ENCODE results near the gene PLXDC2. TPM values are rescaled to one million over a fixed set of nuclear protein-coding genes. Genes with fewer than 3 reads are reported as not detected.

Gene PLXDC2
- total RNA-seq, 1 donor, result 46.2 TPM

DNA sequence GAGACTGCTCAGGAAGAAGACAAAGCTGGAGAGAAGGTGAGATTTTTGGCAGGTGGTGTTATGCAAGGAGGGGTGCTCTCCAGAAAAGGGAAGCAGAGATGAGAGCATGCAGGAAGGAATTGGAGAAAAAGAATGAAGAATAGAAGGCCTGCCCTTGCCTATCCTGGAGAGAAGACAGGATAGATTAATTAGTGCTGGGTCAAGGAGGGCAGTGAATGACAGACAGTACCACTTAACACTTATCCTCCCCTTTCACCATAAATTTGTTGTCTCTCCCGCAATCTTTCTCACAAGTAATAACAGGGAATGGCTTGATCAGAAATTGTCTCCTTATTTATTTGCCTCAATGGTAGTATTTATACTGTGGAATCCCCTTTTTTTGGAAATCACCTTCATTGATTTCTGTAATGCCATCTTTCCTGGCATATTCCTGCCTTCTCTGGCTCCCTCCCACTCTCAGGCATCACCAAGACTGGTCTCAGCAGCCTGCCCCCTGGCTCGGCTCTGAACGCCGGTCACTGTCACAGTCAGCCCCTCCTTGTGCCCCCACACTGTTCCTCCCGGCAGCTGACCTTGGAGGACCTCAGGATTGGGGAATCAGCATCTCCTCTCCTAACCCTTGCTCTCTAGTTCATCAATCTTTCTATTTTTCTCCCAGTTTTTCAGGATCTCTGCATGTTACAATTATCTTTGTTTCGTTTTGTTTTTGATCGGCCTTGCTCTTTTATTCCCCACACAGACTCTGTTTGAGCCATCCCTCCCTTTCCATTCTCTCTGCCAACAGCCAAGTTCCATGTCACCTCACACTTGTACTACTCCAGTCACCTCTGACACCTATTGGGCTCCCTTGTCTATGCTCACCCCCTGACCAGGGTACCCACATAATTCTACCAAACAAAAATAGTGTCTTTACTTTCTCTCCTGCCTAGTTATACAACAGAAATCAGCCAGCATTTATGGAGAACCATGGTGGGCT lies 294.2 kb downstream of the PLXDC2 start:
- Histone ChIP-seq H3K4me1 (ENCODE audit: insufficient read depth, low read length) (no peaks in the 10 kb centered on the region), H3K4me3 (ENCODE audit: low read length) (no peak overlapping the region), H3K9me3 (ENCODE audit: low read depth, low read length) (no peaks in the 10 kb centered on the region), H3K27me3 (ENCODE audit: insufficient read depth, low read length) (no peaks in the 10 kb centered on the region)

DNA sequence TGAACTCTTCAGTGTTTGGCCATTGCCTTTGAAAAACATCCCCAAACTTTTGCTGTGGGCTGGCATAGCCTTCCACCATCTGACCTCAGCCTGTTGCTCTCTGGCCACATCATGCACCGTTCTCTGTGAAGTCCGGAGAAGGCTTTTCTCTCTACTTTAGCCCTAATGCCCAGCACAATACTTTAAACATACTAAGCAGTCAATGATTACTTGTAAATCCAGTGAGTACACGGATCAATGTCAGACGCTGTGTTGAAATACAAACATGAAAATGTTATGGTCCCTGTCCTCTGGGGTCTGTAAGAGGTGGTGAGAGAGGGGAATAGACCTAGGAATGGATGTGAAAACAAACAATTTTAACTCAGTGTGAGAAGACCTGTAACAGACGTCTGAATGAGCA lies 297.9 kb downstream of the PLXDC2 start:
- Histone ChIP-seq H3K9me3 (ENCODE audit: low read depth, low read length) (no peaks in the 10 kb centered on the region), H3K4me1 (ENCODE audit: insufficient read depth, low read length) (no peaks in the 10 kb centered on the region), H3K27me3 (ENCODE audit: insufficient read depth, low read length) (no peaks in the 10 kb centered on the region), H3K4me3 (ENCODE audit: low read length) (no peak overlapping the region)

GRCh38 chr10:20115894-20116293 lies 299.7 kb downstream of the PLXDC2 start:
- Histone ChIP-seq H3K4me3 (ENCODE audit: low read length) (no peak overlapping the region), H3K9me3 (ENCODE audit: low read depth, low read length) (no peaks in the 10 kb centered on the region), H3K4me1 (ENCODE audit: insufficient read depth, low read length) (no peaks in the 10 kb centered on the region), H3K27me3 (ENCODE audit: insufficient read depth, low read length) (no peaks in the 10 kb centered on the region)

- no peak overlapping the region for H3K4me3 ChIP-seq (ENCODE audit: low read length)
- H3K27me3 ChIP-seq (ENCODE audit: insufficient read depth, low read length), result no peaks in the 10 kb centered on the region
- H3K4me1 ChIP-seq (ENCODE audit: insufficient read depth, low read length), result no peaks in the 10 kb centered on the region
- no peaks in the 10 kb centered on the region for H3K9me3 ChIP-seq (ENCODE audit: low read depth, low read length)
These were observed 301.2 kb downstream of the PLXDC2 start for GRCh38 chr10:20117471-20117870.

GRCh38 chr10:20118119-20118518 lies 301.9 kb downstream of the PLXDC2 start:
- no peaks in the 10 kb centered on the region for H3K4me1 ChIP-seq (ENCODE audit: insufficient read depth, low read length)
- no peaks in the 10 kb centered on the region for H3K27me3 ChIP-seq (ENCODE audit: insufficient read depth, low read length)
- H3K9me3 ChIP-seq (ENCODE audit: low read depth, low read length), result no peaks in the 10 kb centered on the region
- H3K4me3 ChIP-seq (ENCODE audit: low read length), result no peak overlapping the region

DNA sequence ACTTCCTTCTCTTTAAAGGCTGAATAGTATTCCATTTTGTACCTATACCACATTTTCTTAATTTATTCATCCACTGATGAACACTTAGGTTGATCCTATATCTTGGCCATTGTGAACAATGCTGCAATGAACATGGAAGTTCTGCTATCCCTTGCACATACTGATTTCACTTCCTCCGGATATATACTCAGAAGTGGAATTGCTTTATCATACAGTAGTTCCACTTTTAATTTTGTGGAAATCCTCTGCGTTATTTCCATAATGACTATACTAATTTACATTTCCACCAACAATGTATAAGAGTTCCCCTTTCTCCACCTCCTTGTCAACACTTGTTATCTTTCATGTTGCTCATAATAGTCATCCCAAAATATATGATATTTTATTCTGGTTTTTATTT lies 312.6 kb downstream of the PLXDC2 start:
- Histone ChIP-seq H3K9me3 (ENCODE audit: low read depth, low read length) (peaks cover 8% of the 10 kb centered on the region), H3K4me1 (ENCODE audit: insufficient read depth, low read length) (peaks cover 6% of the 10 kb centered on the region), H3K27me3 (ENCODE audit: insufficient read depth, low read length) (no peaks in the 10 kb centered on the region), H3K4me3 (ENCODE audit: low read length) (no peak overlapping the region)

DNA sequence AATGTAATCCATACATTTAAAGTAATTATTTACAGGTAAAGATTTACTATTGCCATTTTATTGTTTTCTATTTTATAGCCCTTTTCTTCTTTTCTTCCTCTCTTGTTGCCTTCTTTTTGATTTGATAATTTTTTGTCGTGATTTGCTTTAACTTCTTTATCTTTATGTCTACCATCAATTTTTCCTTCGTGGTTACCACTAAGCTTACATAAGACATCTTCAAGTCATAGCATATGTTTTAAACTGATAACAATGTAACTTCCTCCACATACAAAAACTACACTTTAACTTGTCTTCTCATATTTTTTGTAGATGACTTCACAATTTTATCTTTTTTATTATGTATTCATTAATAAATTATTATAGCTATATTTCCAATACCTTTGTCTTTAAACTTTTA lies 316.6 kb downstream of the PLXDC2 start:
- peaks cover 14% of the 10 kb centered on the region for H3K9me3 ChIP-seq (ENCODE audit: low read depth, low read length)
- H3K4me1 ChIP-seq (ENCODE audit: insufficient read depth, low read length), result peaks cover 9% of the 10 kb centered on the region
- no peak overlapping the region for H3K4me3 ChIP-seq (ENCODE audit: low read length)
- H3K27me3 ChIP-seq (ENCODE audit: insufficient read depth, low read length), result no peaks in the 10 kb centered on the region

DNA sequence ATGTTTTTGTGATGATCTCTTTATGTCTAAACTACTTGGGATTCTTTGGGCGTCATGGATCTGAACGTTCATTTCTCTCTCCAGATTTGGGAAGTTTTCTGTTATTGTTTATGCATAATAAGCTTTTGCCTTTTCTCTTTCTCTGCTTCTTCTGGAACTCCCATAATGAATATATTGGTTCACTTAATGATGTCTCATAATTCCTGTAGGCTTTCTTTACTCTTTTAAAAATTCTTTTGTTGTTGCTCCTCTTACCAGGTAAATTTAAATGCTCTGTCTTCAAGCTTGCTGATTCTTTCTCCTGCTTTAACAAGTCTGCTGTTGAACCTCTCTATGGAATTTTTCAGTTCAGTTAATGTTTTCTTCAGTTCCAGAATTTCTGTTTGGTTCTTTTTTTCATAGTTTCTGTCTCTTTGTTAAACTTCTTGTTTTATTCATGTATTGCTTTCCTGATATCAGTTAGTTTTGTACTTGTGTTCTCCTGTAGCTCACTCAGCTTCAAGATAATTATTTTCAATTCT lies 317.5 kb downstream of the PLXDC2 start:
- peaks cover 5% of the 10 kb centered on the region for H3K4me1 ChIP-seq (ENCODE audit: insufficient read depth, low read length)
- no peak overlapping the region for H3K4me3 ChIP-seq (ENCODE audit: low read length)
- H3K27me3 ChIP-seq (ENCODE audit: insufficient read depth, low read length), result no peaks in the 10 kb centered on the region
- peaks cover 14% of the 10 kb centered on the region for H3K9me3 ChIP-seq (ENCODE audit: low read depth, low read length)

GRCh38 chr10:20142311-20142710 lies 326.1 kb downstream of the PLXDC2 start:
- H3K27me3 ChIP-seq (ENCODE audit: insufficient read depth, low read length), result no peaks in the 10 kb centered on the region
- no peak overlapping the region for H3K4me3 ChIP-seq (ENCODE audit: low read length)
- no peaks in the 10 kb centered on the region for H3K4me1 ChIP-seq (ENCODE audit: insufficient read depth, low read length)
- no peaks in the 10 kb centered on the region for H3K9me3 ChIP-seq (ENCODE audit: low read depth, low read length)

GRCh38 chr10:20144268-20144667 lies 328.0 kb downstream of the PLXDC2 start:
- no peaks in the 10 kb centered on the region for H3K4me1 ChIP-seq (ENCODE audit: insufficient read depth, low read length)
- no peak overlapping the region for H3K4me3 ChIP-seq (ENCODE audit: low read length)
- H3K27me3 ChIP-seq (ENCODE audit: insufficient read depth, low read length), result no peaks in the 10 kb centered on the region

DNA sequence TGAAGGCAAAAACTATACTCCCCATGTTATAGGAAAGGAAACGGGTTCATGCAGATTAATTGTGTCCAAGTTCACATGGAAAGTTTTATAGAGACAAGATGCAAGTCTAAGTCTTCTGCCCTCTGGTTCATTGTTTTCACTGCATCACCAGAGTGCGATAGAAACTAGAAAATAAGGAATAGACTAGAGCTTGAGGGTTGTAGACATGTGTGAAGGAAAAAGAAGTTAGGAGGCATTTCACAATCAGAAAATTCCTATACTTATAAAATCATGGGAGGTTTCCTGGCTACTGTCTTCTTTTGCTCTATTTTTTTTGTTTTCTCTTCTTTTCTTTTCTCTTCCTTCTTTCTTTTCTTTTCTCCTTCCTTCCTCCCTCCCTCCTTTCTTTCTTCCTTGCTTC lies 329.8 kb downstream of the PLXDC2 start:
- H3K4me3 ChIP-seq (ENCODE audit: low read length), result no peak overlapping the region
- no peaks in the 10 kb centered on the region for H3K9me3 ChIP-seq (ENCODE audit: low read depth, low read length)
- no peaks in the 10 kb centered on the region for H3K27me3 ChIP-seq (ENCODE audit: insufficient read depth, low read length)
- H3K4me1 ChIP-seq (ENCODE audit: insufficient read depth, low read length), result no peaks in the 10 kb centered on the region

More at GRCh38 chr10:20144268-20144667, 328.0 kb downstream of the PLXDC2 start:
- H3K9me3 ChIP-seq (ENCODE audit: low read depth, low read length), result no peaks in the 10 kb centered on the region

DNA sequence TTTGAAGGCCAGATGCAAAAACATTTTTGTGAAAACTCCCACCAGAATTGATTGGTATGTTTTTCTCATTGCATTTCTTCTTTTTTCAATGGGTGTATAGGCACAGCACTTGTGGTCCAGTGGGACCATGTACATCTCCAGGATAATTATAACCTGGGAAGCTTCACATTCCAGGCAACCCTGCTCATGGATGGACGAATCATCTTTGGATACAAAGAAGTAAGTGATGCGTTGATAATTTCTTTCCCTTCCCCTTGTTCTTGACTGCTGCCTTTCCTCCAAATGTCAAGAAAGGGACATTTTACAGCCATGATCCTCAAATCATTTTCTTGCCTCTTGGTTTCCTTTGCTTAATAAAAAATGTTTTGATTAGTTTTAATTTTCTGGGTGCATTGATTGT lies 331.5 kb downstream of the PLXDC2 start:
- H3K4me1 ChIP-seq (ENCODE audit: insufficient read depth, low read length), result no peaks in the 10 kb centered on the region
- H3K27me3 ChIP-seq (ENCODE audit: insufficient read depth, low read length), result no peaks in the 10 kb centered on the region
- no peak overlapping the region for H3K4me3 ChIP-seq (ENCODE audit: low read length)
- no peaks in the 10 kb centered on the region for H3K9me3 ChIP-seq (ENCODE audit: low read depth, low read length)

- no peak overlapping the region for H3K4me3 ChIP-seq (ENCODE audit: low read length)
- H3K27me3 ChIP-seq (ENCODE audit: insufficient read depth, low read length), result no peaks in the 10 kb centered on the region
These were observed 340.3 kb downstream of the PLXDC2 start for GRCh38 chr10:20156511-20156910.

GRCh38 chr10:20157314-20157713 lies 341.1 kb downstream of the PLXDC2 start:
- H3K4me1 ChIP-seq (ENCODE audit: insufficient read depth, low read length), result no peaks in the 10 kb centered on the region
- H3K9me3 ChIP-seq (ENCODE audit: low read depth, low read length), result no peaks in the 10 kb centered on the region
- H3K4me3 ChIP-seq (ENCODE audit: low read length), result no peak overlapping the region
- H3K27me3 ChIP-seq (ENCODE audit: insufficient read depth, low read length), result no peaks in the 10 kb centered on the region

More at GRCh38 chr10:20156511-20156910, 340.3 kb downstream of the PLXDC2 start:
- no peaks in the 10 kb centered on the region for H3K4me1 ChIP-seq (ENCODE audit: insufficient read depth, low read length)
- H3K9me3 ChIP-seq (ENCODE audit: low read depth, low read length), result no peaks in the 10 kb centered on the region

DNA sequence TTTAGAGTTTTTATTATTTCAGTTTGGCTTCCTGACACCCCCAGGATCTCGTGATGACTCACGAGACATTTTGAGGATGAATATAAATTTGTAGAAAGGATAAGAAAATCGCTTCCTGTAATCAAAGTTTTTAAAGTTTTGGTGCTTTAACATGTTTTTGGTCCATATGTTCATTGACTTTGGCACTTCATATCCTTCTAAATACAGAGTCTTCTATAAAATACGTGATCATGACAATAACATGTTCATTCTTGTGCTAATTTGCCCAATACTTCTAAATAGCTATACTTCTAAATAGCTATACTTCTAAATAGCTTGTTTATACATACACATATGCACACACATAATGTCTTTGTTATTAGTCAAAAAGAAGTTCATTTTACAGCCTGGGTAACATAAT lies 341.9 kb downstream of the PLXDC2 start:
- Histone ChIP-seq H3K9me3 (ENCODE audit: low read depth, low read length) (no peaks in the 10 kb centered on the region), H3K27me3 (ENCODE audit: insufficient read depth, low read length) (no peaks in the 10 kb centered on the region), H3K4me1 (ENCODE audit: insufficient read depth, low read length) (no peaks in the 10 kb centered on the region), H3K4me3 (ENCODE audit: low read length) (no peak overlapping the region)

DNA sequence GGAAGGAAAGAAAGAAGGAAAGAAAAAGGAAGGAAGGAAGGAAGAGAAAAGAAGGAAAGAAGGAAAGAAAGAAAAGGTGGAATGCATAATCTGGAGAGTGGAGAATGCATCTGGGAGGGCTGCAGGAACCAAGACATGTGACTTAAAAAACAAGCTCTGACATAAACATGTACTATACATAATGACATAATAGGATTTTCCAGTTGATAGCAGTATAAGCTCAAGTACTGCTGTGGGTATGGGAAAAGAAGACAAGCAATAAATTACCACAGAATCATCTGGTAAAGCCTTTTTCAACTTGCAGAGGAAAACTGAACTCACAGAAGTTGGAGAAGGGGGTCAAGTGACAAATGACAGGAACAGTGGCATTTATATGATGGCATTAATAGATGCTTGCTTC lies 345.9 kb downstream of the PLXDC2 start:
- no peaks in the 10 kb centered on the region for H3K4me1 ChIP-seq (ENCODE audit: insufficient read depth, low read length)
- H3K4me3 ChIP-seq (ENCODE audit: low read length), result no peak overlapping the region
- no peaks in the 10 kb centered on the region for H3K27me3 ChIP-seq (ENCODE audit: insufficient read depth, low read length)
- no peaks in the 10 kb centered on the region for H3K9me3 ChIP-seq (ENCODE audit: low read depth, low read length)

Measured in mononuclear cell (primary cell).